HepG2 (cell line): ENCODE data around the gene TMEM215. TPM values are rescaled to one million over a fixed set of nuclear protein-coding genes. Genes with fewer than 3 reads are reported as not detected.

Experiments
- ATAC-seq: fragments of 200-7000 bp; cut with Tn5 transposase; 3 replicates; pipeline ENCODE4 v1.9.1; 2020; ENCODE audit warnings: mild to moderate bottlenecking, moderate library complexity
- BruUV-seq: library from RNA; stranded (reverse); fragments of 400-500 nt; replicated peaks from 2 replicates; lab custom pipeline; 2021; lab: Mats Ljungman, UMichigan
- CTCF ChIA-PET: fragments of 300-600 bp; formaldehyde crosslinking; extraction: SDS; loops from one replicate; lab custom pipeline; 2021; ENCODE audit warnings: low total read pairs, inconsistent platforms, low intra/inter-chr PET ratio; lab: Yijun Ruan, JAX
- POLR2A ChIA-PET: fragments of 350-600 bp; sonication (Branson Sonifier 250); formaldehyde crosslinking; loops from one replicate; lab custom pipeline; 2020; ENCODE audit warnings: antibody characterized with exemption, inconsistent platforms; lab: Yijun Ruan, JAX
- DNase-seq: peaks from one replicate; pipeline ENCODE4 v3.0.0-alpha.2; 2015; ENCODE audit warnings: low spot score
- FAIRE-seq: peaks from 3 replicates; lab custom pipeline; 2011; peaks lifted over from hg19 to GRCh38; lab: Jason Lieb, UNC
- H2AFZ ChIP-seq: one replicate; pipeline ENCODE4 v1.6.1; 2011; ENCODE audit warnings: low read length, inconsistent platforms
- H3K27ac ChIP-seq: fragments of 300-600 bp; 3 replicates; pipeline ENCODE4 v1.8.0; 2011; ENCODE audit warnings: mixed run types, mild to moderate bottlenecking, mixed read lengths, low read length, inconsistent platforms; ENCODE audit not compliant: insufficient read depth; ENCODE audit errors: extremely low read length
- H3K27me3 ChIP-seq, 2 experiments: fragments of 200-600 bp in 1 of 2; 2 replicates in 1 of 2; 3 replicates in 1 of 2; pipeline versions ENCODE4 v1.6.0 to v1.8.0; 2011; ENCODE audit warnings: low read length in 2 of 2, mild to moderate bottlenecking in 2 of 2, moderate library complexity in 2 of 2, inconsistent platforms in 1 of 2; ENCODE audit not compliant: insufficient read depth in 2 of 2, control insufficient read depth in 1 of 2
- H3K36me3 ChIP-seq, 2 experiments: fragments of 200-600 bp in 1 of 2; replicated peaks in 1 of 2; 2 replicates in 1 of 2; 3 replicates in 1 of 2; pipeline versions ENCODE4 v1.5.1 to v1.8.0; 2011; ENCODE audit warnings: low read length in 2 of 2, inconsistent platforms in 1 of 2; ENCODE audit not compliant: insufficient read depth in 2 of 2, control insufficient read depth in 1 of 2
- H3K4me1 ChIP-seq: 2 replicates; pipeline ENCODE4 v1.5.1; 2012; ENCODE audit warnings: low read length, inconsistent platforms; ENCODE audit not compliant: insufficient read depth
- H3K4me2 ChIP-seq: 2 replicates; pipeline ENCODE4 v1.6.0; 2011; ENCODE audit warnings: low read depth, low read length, inconsistent platforms
- H3K4me3 ChIP-seq, 3 experiments: fragments of 200-600 bp in 1 of 3; sonication (generic), shearing (Covaris generic) in 1 of 3; replicated peaks in 1 of 3; 2 replicates each; pipeline ENCODE4 v1.5.1; 2011 to 2016; ENCODE audit warnings: low read length in 3 of 3, inconsistent platforms in 2 of 3, low read depth in 2 of 3, mild to moderate bottlenecking in 2 of 3, control low read depth in 1 of 3, mixed read lengths in 1 of 3; ENCODE audit not compliant: insufficient read depth in 1 of 3
- H3K79me2 ChIP-seq: one replicate; pipeline ENCODE4 v1.6.1; 2011; ENCODE audit warnings: low read length, inconsistent platforms; ENCODE audit not compliant: insufficient read depth
- H3K9ac ChIP-seq: 2 replicates; pipeline ENCODE4 v1.6.0; 2011; ENCODE audit warnings: mild to moderate bottlenecking, low read depth, low read length, inconsistent platforms; ENCODE audit not compliant: insufficient read depth
- H3K9me3 ChIP-seq: 2 replicates; pipeline ENCODE4 v1.5.1; 2012; ENCODE audit warnings: mild to moderate bottlenecking, low read length
- H4K20me1 ChIP-seq: 2 replicates; pipeline ENCODE4 v1.6.0; 2011; ENCODE audit warnings: inconsistent platforms, mild to moderate bottlenecking, low read length, moderate library complexity; ENCODE audit not compliant: insufficient read depth
- AHR ChIP-seq: IDR thresholded peaks from 2 replicates; pipeline ENCODE4 v1.6.1; 2018; ENCODE audit warnings: missing genetic modification reagents, missing compliant biosample characterization
- GLI4 ChIP-seq: sonication (generic); formaldehyde crosslinking; IDR thresholded peaks from 2 replicates; pipeline ENCODE4 v1.5.1; 2020; ENCODE audit warnings: missing genetic modification reagents, mild to moderate bottlenecking, moderate library complexity, borderline replicate concordance
- RCOR2 ChIP-seq: IDR thresholded peaks from 2 replicates; pipeline ENCODE4 v1.6.1; 2016; ENCODE audit warnings: missing biosample characterization, missing genetic modification reagents
- SATB2 ChIP-seq: sonication (generic); formaldehyde crosslinking; IDR thresholded peaks from 2 replicates; pipeline ENCODE4 v1.5.0; 2020; ENCODE audit warnings: missing genetic modification reagents
- TRAFD1 ChIP-seq: sonication (generic); formaldehyde crosslinking; IDR thresholded peaks from 2 replicates; pipeline ENCODE4 v1.5.1; 2020; ENCODE audit warnings: missing genetic modification reagents, mild to moderate bottlenecking, borderline replicate concordance
- WIZ ChIP-seq: sonication (generic); formaldehyde crosslinking; IDR thresholded peaks from 2 replicates; pipeline ENCODE4 v1.5.1; 2020; ENCODE audit warnings: mild to moderate bottlenecking, missing genetic modification reagents
- ZHX1 ChIP-seq: sonication (generic); formaldehyde crosslinking; IDR thresholded peaks from 2 replicates; pipeline ENCODE4 v1.8.1; 2022; ENCODE audit warnings: low read depth, mild to moderate bottlenecking, missing genetic modification reagents
- ZNF740 ChIP-seq: sonication (generic); formaldehyde crosslinking; IDR thresholded peaks from 2 replicates; pipeline ENCODE4 v1.4.0; 2020; ENCODE audit warnings: missing genetic modification reagents
- WGBS: methylation state at CpG from one replicate; pipeline ENCODE4 v1.1.6; 2017; ENCODE audit warnings: low lambda C conversion rate; 5-methylcytosine and 5-hydroxymethylcytosine counted together
- in situ Hi-C: cut with HindIII; loops from 2 replicates; pipeline ENCODE4 v1.10.0; 2017; ENCODE audit warnings: low pct_unique_long_range_greater_than_20kb; ENCODE audit not compliant: extremely low pct_ligation_motif_present
- intact Hi-C: fragments of 100-400 bp; cut with micrococcal nuclease; formaldehyde crosslinking; loops from one replicate; pipeline ENCODE4 v1.10.0; 2022; ENCODE audit not compliant: unreplicated experiment
- polyA plus RNA-seq, 8 experiments: library from polyadenylated mRNA; depleted of rRNA in 3 of 8; stranded (reverse) in 7 of 8; unstranded in 1 of 8; fragments of >200 nt; fragmentation: Illumina TruSeq in 4 of 8; extraction: Trizol in 4 of 8; gene quantifications; 2 replicates each; pipeline versions ENCODE4 v1.2.1 to v1.2.3, GENCODE V29; 2011 to 2016; ENCODE audit warnings: low read depth in 4 of 8, missing spikeins in 1 of 8, mixed read lengths in 1 of 8; ENCODE audit not compliant: insufficient read depth in 1 of 8
- total RNA-seq, 5 experiments: library from RNA; depleted of rRNA; stranded (reverse); fragments of >200 nt; fragmentation: Illumina TruSeq; extraction: Trizol; gene quantifications; 2 replicates each; pipeline ENCODE4 v1.2.3, GENCODE V29; 2016; ENCODE audit warnings: low read depth in 1 of 5

Gene TMEM215
- total and polyA plus RNA-seq, 2 of the 13 experiments (the other 11 are each of a cell fraction or from before 2014, with no cell fraction given) = not detected

GRCh38 chr9:32735476-32735875 is 47.9 kb upstream of the TMEM215 start:
- no peaks in the 10 kb centered on the region for H3K9me3 ChIP-seq
- CTCF ChIA-PET = no interaction called here
- H3K27me3 ChIP-seq = no peaks in the 10 kb centered on the region
- no peaks in the 10 kb centered on the region for H3K4me1 ChIP-seq
- POLR2A ChIA-PET = no interaction called here
- intact Hi-C loops = no loop called here
- H3K27ac ChIP-seq = no peak overlapping the region
- no peak for FAIRE-seq
- no peak for DNase-seq
- BruUV-seq = no TSS peak
- H3K79me2 ChIP-seq = no peaks in the 10 kb centered on the region
- TF ChIP-seq SATB2 (CRISPR knock-in tag) (no peak), AHR (no peak), WIZ (CRISPR knock-in tag) (no peak), ZNF740 (CRISPR knock-in tag) (no peak), RCOR2 (CRISPR knock-in tag) (no peak), TRAFD1 (CRISPR knock-in tag) (no peak), GLI4 (CRISPR knock-in tag) (no peak), ZHX1 (CRISPR knock-in tag) (no peak)
- H3K36me3 ChIP-seq = no peaks in the 10 kb centered on the region
- no peak overlapping the region for H3K4me3 ChIP-seq
- no peak overlapping the region for H2AFZ ChIP-seq
- in situ Hi-C loops = no loop called here
- H4K20me1 ChIP-seq = no peaks in the 10 kb centered on the region
- no peak for ATAC-seq
- H3K4me2 ChIP-seq = no peak overlapping the region
- 0% methylated on average over 3 of the region's 3 CpGs for WGBS
- H3K9ac ChIP-seq = no peak overlapping the region
